Peyer's patch (tissue), 4 donors: ENCODE results near the gene GEMIN5. TPM values are rescaled to one million over a fixed set of nuclear protein-coding genes. Genes with fewer than 3 reads are reported as not detected.

Experiments
- DNase-seq, 3 donors: peaks; one replicate each; pipeline ENCODE4 v3.0.0-alpha.2; 2017 to 2019
- H3K27ac ChIP-seq, 4 donors: fragments of 200-600 bp; sonication (generic); one replicate each; pipeline ENCODE4 v1.5.1; 2016 to 2019
- H3K27me3 ChIP-seq, 2 donors: fragments of 200-600 bp; sonication (generic); one replicate each; pipeline ENCODE4 v1.5.1; 2019
- H3K36me3 ChIP-seq, 3 donors: fragments of 200-600 bp; sonication (generic); one replicate each; pipeline ENCODE4 v1.5.1; 2016 to 2019
- H3K4me1 ChIP-seq, 4 donors: fragments of 200-600 bp; sonication (generic); one replicate each; pipeline ENCODE4 v1.5.1; 2016 to 2019
- H3K4me3 ChIP-seq, 4 donors: fragments of 200-600 bp; sonication (generic); 1 replicate in 3 of 4; 2 replicates in 1 of 4; pipeline ENCODE4 v1.5.1; 2016 to 2019; ENCODE audit warnings: mild to moderate bottlenecking in 1 of 4
- H3K9me3 ChIP-seq, 4 donors: fragments of 200-600 bp; sonication (generic); one replicate each; pipeline ENCODE4 v1.5.1; 2016 to 2019; ENCODE audit warnings: mild to moderate bottlenecking in 1 of 4
- POLR2A ChIP-seq, 2 donors: fragments of 450-650 bp; IDR thresholded peaks; one replicate each; pipeline ENCODE4 v1.5.1; 2017; ENCODE audit warnings: antibody characterized with exemption in 2 of 2, mild to moderate bottlenecking in 2 of 2, moderate library complexity in 2 of 2
- total RNA-seq, 4 donors: library from RNA; depleted of rRNA; stranded (reverse); fragments of >200 nt; gene quantifications; one replicate each; pipeline ENCODE4 v1.1.0, GENCODE V29; 2016
- TF ChIP-seq, protein P1 (sequence below), 6 experiments: fragments of 450-650 bp in 4 of 6; fragments of 200-600 bp in 2 of 6; sonication (generic) in 1 of 6; IDR thresholded peaks; one replicate each; pipeline ENCODE4 v1.5.1; 2017 to 2019; ENCODE audit warnings: antibody characterized with exemption in 6 of 6, mild to moderate bottlenecking in 3 of 6, moderate library complexity in 1 of 6

Gene GEMIN5
- total RNA-seq, 4 donors from 2014 or later = 9.1 to 13.3 (median 12.2) TPM

DNA sequence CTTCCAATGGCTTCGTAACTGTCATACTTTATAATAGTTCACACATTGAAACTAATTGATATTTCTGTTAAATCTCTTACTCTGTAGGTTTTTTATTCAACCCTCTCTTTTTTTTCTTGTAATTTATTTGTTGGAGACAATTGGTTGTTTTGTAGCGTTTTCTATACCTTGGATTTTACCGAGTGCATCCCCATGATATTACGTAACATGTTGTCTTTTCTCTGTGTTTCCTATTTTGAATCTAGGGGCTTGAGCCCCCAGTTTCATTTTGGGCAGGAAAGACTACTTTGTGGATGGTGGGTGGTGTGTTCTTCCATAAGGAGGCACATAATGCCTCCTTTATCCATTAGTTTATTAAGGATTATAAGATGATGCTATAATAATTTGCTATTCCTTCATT, 10.3 kb upstream of the GEMIN5 start:
- Histone ChIP-seq H3K4me1 (peaks cover 0 to under 1% (median 0%) of the 10 kb centered on the region in 4 donors), H3K27ac (no peak overlapping the region), H3K27me3 (no peaks in the 10 kb centered on the region), H3K9me3 (no peaks in the 10 kb centered on the region), H3K36me3 (no peaks in the 10 kb centered on the region), H3K4me3 (no peak overlapping the region)
- no peak for DNase-seq
- TF ChIP-seq POLR2A (IDR thresholded peaks at IDR 0.05) = no peak
- TF ChIP-seq, protein P1, sequence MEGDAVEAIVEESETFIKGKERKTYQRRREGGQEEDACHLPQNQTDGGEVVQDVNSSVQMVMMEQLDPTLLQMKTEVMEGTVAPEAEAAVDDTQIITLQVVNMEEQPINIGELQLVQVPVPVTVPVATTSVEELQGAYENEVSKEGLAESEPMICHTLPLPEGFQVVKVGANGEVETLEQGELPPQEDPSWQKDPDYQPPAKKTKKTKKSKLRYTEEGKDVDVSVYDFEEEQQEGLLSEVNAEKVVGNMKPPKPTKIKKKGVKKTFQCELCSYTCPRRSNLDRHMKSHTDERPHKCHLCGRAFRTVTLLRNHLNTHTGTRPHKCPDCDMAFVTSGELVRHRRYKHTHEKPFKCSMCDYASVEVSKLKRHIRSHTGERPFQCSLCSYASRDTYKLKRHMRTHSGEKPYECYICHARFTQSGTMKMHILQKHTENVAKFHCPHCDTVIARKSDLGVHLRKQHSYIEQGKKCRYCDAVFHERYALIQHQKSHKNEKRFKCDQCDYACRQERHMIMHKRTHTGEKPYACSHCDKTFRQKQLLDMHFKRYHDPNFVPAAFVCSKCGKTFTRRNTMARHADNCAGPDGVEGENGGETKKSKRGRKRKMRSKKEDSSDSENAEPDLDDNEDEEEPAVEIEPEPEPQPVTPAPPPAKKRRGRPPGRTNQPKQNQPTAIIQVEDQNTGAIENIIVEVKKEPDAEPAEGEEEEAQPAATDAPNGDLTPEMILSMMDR (IDR thresholded peaks at IDR 0.05) = no peak

DNA sequence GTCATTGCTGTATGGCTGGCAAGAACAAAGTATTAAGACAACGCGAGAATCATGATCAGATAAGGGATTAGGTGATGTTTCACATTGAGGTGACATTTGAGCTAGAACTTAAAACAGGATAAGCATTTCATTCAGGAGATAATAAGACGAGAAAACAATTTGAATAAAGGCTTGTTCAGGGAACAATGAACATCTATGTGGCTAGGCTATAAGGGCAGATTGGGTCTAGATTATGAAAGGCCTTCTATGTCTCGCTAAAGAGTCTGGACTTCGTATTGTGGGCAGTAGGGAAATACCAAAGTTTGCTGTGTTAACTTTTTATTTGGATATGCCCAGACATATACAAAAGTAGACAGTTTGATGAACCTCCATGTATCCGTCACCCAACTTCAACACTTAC, 9.8 kb upstream of the GEMIN5 start:
- no peak for DNase-seq
- Histone ChIP-seq H3K4me1 (peaks cover 0 to 5% (median under 1%) of the 10 kb centered on the region in 4 donors), H3K4me3 (no peak overlapping the region), H3K36me3 (no peaks in the 10 kb centered on the region), H3K9me3 (no peaks in the 10 kb centered on the region), H3K27me3 (no peaks in the 10 kb centered on the region), H3K27ac (no peak overlapping the region)
- TF ChIP-seq, protein P1 (IDR thresholded peaks at IDR 0.05) = no peak

GRCh38 chr5:154945695-154946301, 7.8 kb upstream of the GEMIN5 start:
- Histone ChIP-seq H3K27ac (no peak overlapping the region), H3K36me3 (no peaks in the 10 kb centered on the region), H3K27me3 (no peaks in the 10 kb centered on the region), H3K4me1 (peaks cover 0 to 19% (median 6%) of the 10 kb centered on the region in 4 donors), H3K9me3 (no peaks in the 10 kb centered on the region), H3K4me3 (no peak overlapping the region)
- TF ChIP-seq, protein P1 (IDR thresholded peaks at IDR 0.05) = peak in 5 of 6 experiments; percentile 27 to 64 (median 60)
- no peak for TF ChIP-seq POLR2A (IDR thresholded peaks at IDR 0.05)
- DNase-seq = no peak

GRCh38 chr5:154944716-154945115, 6.7 kb upstream of the GEMIN5 start:
- no peak for TF ChIP-seq POLR2A (IDR thresholded peaks at IDR 0.05)
- TF ChIP-seq, protein P1 (IDR thresholded peaks at IDR 0.05) = no peak
- Histone ChIP-seq H3K9me3 (no peaks in the 10 kb centered on the region), H3K27ac (no peak overlapping the region), H3K27me3 (no peaks in the 10 kb centered on the region), H3K4me3 (no peak overlapping the region), H3K36me3 (no peaks in the 10 kb centered on the region), H3K4me1 (peaks cover 0 to 19% (median 11%) of the 10 kb centered on the region in 4 donors)
- DNase-seq = no peak

- H3K9me3 ChIP-seq = no peaks in the 10 kb centered on the region
- no peak for TF ChIP-seq POLR2A (IDR thresholded peaks at IDR 0.05)
- TF ChIP-seq, protein P1 (IDR thresholded peaks at IDR 0.05) = no peak
- no peaks in the 10 kb centered on the region for H3K27me3 ChIP-seq
- no peaks in the 10 kb centered on the region for H3K36me3 ChIP-seq
- H3K4me1 ChIP-seq = peaks cover 0 to 19% (median 11%) of the 10 kb centered on the region in 4 donors
- no peak for DNase-seq
- H3K27ac ChIP-seq = no peak overlapping the region
- H3K4me3 ChIP-seq = no peak overlapping the region
These were observed 5.5 kb upstream of the GEMIN5 start for GRCh38 chr5:154943527-154943926.
